Measurements from ENCODE around the gene NOS1AP.

Gene NOS1AP

DNA sequence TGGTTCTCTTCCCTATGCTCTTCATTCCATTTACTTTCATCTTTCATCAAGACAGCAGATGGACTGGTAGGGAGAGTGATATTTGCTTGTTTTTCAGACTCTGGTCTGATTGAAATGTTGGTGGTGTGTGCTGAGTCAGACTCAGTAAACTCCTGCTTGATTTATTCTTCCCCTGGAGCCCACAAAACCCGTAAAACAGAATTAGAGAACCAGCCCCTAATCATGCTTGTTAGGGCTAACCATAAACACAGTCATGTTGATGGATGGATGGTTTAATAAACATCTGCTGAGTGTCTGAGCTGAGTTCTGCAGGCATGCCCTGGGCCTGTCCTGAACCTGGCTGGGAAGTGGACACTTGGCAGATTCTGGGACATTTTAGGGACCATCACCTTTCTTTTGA is 24.8 kb downstream of the NOS1AP start:
- DNase-seq (ENCODE audit: extremely low read depth, insufficient read length): no peak

DNA sequence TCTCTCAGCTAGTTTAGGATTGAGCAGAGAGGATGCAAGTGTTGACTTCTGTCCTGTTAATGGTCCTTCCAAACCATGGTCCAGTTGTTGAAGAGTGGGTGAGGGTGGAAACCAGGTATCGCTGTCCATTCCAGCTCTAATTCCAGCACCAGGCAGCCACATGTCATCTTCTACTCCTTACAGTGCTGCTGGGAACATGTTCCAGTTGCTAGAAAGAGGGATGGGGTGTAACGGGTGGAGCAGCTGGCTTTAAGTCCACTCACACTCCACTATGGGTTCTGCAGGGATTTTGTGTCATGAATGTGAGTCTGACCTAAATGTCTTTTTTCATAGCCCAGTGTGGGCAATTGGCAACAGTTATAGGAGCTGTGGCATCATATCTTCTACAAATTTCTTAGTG is 25.2 kb downstream of the NOS1AP start:
- no peak for DNase-seq (ENCODE audit: extremely low read depth, insufficient read length)
- no peaks in the 10 kb centered on the region for H3K36me3 ChIP-seq (ENCODE audit: control insufficient read depth, insufficient read depth, low read length)
- H3K4me3 ChIP-seq (replicated peaks; ENCODE audit: low read depth, low read length): no peak overlapping the region
- H3K27me3 ChIP-seq (replicated peaks; ENCODE audit: control insufficient read depth, insufficient read depth, low read length): no peaks in the 10 kb centered on the region
- TF ChIP-seq, protein P1, sequence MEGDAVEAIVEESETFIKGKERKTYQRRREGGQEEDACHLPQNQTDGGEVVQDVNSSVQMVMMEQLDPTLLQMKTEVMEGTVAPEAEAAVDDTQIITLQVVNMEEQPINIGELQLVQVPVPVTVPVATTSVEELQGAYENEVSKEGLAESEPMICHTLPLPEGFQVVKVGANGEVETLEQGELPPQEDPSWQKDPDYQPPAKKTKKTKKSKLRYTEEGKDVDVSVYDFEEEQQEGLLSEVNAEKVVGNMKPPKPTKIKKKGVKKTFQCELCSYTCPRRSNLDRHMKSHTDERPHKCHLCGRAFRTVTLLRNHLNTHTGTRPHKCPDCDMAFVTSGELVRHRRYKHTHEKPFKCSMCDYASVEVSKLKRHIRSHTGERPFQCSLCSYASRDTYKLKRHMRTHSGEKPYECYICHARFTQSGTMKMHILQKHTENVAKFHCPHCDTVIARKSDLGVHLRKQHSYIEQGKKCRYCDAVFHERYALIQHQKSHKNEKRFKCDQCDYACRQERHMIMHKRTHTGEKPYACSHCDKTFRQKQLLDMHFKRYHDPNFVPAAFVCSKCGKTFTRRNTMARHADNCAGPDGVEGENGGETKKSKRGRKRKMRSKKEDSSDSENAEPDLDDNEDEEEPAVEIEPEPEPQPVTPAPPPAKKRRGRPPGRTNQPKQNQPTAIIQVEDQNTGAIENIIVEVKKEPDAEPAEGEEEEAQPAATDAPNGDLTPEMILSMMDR (IDR thresholded peaks at IDR 0.05; ENCODE audit: insufficient read depth, low read length, poor library complexity, severe bottlenecking): no peak

More for the DNA sequence above, 24.8 kb downstream of the NOS1AP start:
- H3K4me3 ChIP-seq (replicated peaks; ENCODE audit: low read depth, low read length): no peak overlapping the region
- H3K36me3 ChIP-seq (ENCODE audit: control insufficient read depth, insufficient read depth, low read length): no peaks in the 10 kb centered on the region
- H3K27me3 ChIP-seq (replicated peaks; ENCODE audit: control insufficient read depth, insufficient read depth, low read length): no peaks in the 10 kb centered on the region; the same call in 1 of the 2 replicates
- TF ChIP-seq, protein P1 (IDR thresholded peaks at IDR 0.05; ENCODE audit: insufficient read depth, low read length, poor library complexity, severe bottlenecking): no peak

DNA sequence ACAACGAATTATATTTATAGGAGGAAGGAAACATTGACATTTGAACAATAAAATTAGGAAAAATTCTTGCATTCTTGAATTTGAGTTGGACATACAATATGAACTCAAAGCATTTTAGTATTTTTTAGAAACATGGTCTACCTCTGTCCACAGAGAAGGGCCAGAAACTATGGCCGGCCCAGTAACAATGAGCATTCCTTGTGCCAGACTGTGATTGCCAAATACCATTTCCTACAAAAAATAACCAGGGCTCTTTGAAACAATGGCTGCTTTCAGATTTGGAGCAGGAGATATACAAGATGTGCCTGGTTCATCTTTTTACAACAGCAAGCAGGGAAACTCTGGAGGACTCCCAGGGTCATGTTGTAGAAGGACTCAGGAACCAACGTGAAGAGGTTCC is 38.4 kb downstream of the NOS1AP start:
- Histone ChIP-seq H3K36me3 (ENCODE audit: control insufficient read depth, insufficient read depth, low read length) (no peaks in the 10 kb centered on the region), H3K27me3 (replicated peaks; ENCODE audit: control insufficient read depth, insufficient read depth, low read length) (peaks cover 2% of the 10 kb centered on the region; the same call in 1 of the 2 replicates), H3K4me3 (replicated peaks; ENCODE audit: low read depth, low read length) (no peak overlapping the region)
- TF ChIP-seq, protein P1 (IDR thresholded peaks at IDR 0.05; ENCODE audit: insufficient read depth, low read length, poor library complexity, severe bottlenecking): no peak
- no peak for DNase-seq (ENCODE audit: extremely low read depth, insufficient read length)

DNA sequence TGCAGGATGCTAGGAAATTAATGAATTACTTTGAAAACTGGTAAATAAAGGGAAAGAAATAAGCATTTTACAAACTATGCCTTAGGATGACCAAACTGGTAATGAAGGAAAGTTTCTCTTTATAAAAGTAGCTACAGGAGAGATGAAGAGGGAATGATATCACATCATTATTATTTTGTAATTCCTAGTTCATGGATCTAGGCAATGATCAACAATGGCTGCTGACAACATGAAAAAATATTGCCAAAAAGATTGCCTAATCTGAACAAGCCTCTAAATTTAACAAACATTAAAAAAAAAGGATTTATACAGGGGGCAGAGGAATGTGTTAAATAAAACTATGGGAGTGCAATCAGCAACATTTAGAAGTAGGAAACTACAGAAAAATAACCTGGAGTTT is 38.9 kb downstream of the NOS1AP start:
- Histone ChIP-seq H3K4me3 (replicated peaks; ENCODE audit: low read depth, low read length) (no peak overlapping the region), H3K27me3 (replicated peaks; ENCODE audit: control insufficient read depth, insufficient read depth, low read length) (peaks cover 2% of the 10 kb centered on the region; the same call in 1 of the 2 replicates), H3K36me3 (ENCODE audit: control insufficient read depth, insufficient read depth, low read length) (no peaks in the 10 kb centered on the region)
- TF ChIP-seq, protein P1 (IDR thresholded peaks at IDR 0.05; ENCODE audit: insufficient read depth, low read length, poor library complexity, severe bottlenecking): no peak
- no peak for DNase-seq (ENCODE audit: extremely low read depth, insufficient read length)

DNA sequence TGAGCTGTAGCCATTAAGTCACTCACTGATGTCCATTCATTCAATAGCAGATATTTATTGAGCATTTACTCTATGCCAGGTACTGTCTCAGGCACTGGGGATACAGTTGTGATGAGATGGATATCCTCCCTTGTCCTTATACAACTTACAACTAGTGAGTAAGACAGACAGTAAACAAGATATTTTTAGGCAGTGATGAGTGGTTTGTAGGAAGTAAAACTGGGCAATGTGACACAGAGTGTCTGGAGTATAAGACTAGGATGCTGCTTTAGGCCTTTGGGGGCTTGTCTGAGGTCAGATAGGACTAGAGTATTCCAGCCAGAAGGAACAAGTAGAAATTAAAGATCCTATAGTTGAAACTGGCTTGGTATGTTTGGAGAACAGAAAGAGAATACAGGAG is 41.4 kb downstream of the NOS1AP start:
- no peaks in the 10 kb centered on the region for H3K36me3 ChIP-seq (ENCODE audit: control insufficient read depth, insufficient read depth, low read length)
- no peak for DNase-seq (ENCODE audit: extremely low read depth, insufficient read length)
- peaks cover 2% of the 10 kb centered on the region; the same call in 1 of the 2 replicates for H3K27me3 ChIP-seq (replicated peaks; ENCODE audit: control insufficient read depth, insufficient read depth, low read length)
- no peak overlapping the region for H3K4me3 ChIP-seq (replicated peaks; ENCODE audit: low read depth, low read length)
- TF ChIP-seq, protein P1 (IDR thresholded peaks at IDR 0.05; ENCODE audit: insufficient read depth, low read length, poor library complexity, severe bottlenecking): no peak

DNA sequence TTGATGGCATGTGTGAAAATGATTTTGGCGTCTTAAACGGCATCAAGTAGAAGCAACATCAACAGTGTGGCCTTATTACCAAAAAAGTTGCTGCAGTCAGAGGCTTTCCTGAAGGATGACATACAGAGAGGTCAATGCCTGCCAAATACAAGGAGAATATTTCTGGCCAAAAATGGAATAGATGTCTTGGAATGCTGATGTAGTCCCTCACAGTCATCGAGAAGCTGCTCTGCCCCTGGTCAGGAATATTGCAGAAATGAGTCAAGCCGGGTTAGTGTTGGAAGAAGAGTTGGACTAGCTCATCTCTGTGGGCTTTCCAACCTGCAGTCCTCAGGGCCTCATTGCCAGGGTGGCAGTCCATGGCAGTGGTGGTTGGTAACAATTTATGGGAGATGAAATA is 42.1 kb downstream of the NOS1AP start:
- no peaks in the 10 kb centered on the region; the same call in 1 of the 2 replicates for H3K27me3 ChIP-seq (replicated peaks; ENCODE audit: control insufficient read depth, insufficient read depth, low read length)
- TF ChIP-seq, protein P1 (IDR thresholded peaks at IDR 0.05; ENCODE audit: insufficient read depth, low read length, poor library complexity, severe bottlenecking): no peak
- no peak for DNase-seq (ENCODE audit: extremely low read depth, insufficient read length)

More for the DNA sequence above, 42.1 kb downstream of the NOS1AP start:
- Histone ChIP-seq H3K4me3 (replicated peaks; ENCODE audit: low read depth, low read length) (no peak overlapping the region), H3K36me3 (ENCODE audit: control insufficient read depth, insufficient read depth, low read length) (no peaks in the 10 kb centered on the region)
